ENCODE data around the gene HTR4. TPM values are rescaled to one million over a fixed set of nuclear protein-coding genes. Genes with fewer than 3 reads are reported as not detected.
"Not testable (repeated sequence)": the region's sequence is repeated elsewhere in the genome, so short reads cannot be mapped to it uniquely, and the experiment has no call there.

HTR4 gene
- polyA plus RNA-seq, 1 experiment: not detected

DNA sequence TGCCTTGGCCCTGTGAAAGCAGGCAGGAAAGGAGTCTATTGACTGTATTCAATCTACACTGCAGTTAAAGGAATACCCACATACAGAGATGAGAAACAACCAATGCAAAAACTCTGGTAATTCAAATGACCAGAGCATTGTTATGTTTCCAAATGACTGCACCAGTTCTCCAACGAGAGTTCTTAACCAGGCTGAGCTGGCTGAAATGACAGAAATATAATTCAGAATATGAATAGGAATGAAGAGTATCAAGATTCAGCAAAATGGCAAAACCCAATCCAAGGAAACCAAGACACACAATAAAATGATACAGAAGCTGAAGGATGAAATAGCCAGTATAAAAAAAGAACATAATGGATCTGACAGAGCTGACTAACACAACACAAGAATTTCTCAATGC lies 119.1 kb downstream of the HTR4 start:
- ChIA-PET CTCF (no interaction called here), POLR2A (no interaction called here)
- Histone ChIP-seq H3K27ac (ENCODE audit: low read depth, low read length) (no peak overlapping the region), H3K27me3 (ENCODE audit: control insufficient read depth, insufficient read depth, low read length) (no peaks in the 10 kb centered on the region), H3K4me3 (ENCODE audit: low read depth, low read length) (no peak overlapping the region), H3K9me3 (ENCODE audit: control insufficient read depth, insufficient read depth, low read length) (no peaks in the 10 kb centered on the region)
- DNase-seq (ENCODE audit: low read depth, low spot score): no peak
- TF ChIP-seq, protein P1, sequence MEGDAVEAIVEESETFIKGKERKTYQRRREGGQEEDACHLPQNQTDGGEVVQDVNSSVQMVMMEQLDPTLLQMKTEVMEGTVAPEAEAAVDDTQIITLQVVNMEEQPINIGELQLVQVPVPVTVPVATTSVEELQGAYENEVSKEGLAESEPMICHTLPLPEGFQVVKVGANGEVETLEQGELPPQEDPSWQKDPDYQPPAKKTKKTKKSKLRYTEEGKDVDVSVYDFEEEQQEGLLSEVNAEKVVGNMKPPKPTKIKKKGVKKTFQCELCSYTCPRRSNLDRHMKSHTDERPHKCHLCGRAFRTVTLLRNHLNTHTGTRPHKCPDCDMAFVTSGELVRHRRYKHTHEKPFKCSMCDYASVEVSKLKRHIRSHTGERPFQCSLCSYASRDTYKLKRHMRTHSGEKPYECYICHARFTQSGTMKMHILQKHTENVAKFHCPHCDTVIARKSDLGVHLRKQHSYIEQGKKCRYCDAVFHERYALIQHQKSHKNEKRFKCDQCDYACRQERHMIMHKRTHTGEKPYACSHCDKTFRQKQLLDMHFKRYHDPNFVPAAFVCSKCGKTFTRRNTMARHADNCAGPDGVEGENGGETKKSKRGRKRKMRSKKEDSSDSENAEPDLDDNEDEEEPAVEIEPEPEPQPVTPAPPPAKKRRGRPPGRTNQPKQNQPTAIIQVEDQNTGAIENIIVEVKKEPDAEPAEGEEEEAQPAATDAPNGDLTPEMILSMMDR (IDR thresholded peaks at IDR 0.05; ENCODE audit: low read depth, low read length): no peak

- TF ChIP-seq, protein P1 (IDR thresholded peaks at IDR 0.05; ENCODE audit: low read depth, low read length): no peak
- ChIA-PET CTCF (interaction anchor here (0.6 kb wide), 1 partner anchor 114 kb away, joined by 3 read pairs; no protein-coding TSS in a partner anchor), POLR2A (no interaction called here)
- DNase-seq (ENCODE audit: low read depth, low spot score): no peak
- Histone ChIP-seq H3K9me3 (ENCODE audit: control insufficient read depth, insufficient read depth, low read length) (no peaks in the 10 kb centered on the region), H3K27ac (ENCODE audit: low read depth, low read length) (no peak overlapping the region), H3K27me3 (ENCODE audit: control insufficient read depth, insufficient read depth, low read length) (no peaks in the 10 kb centered on the region), H3K4me3 (ENCODE audit: low read depth, low read length) (no peak overlapping the region)
Observed at GRCh38 chr5:148532969-148533670, 121.2 kb downstream of the HTR4 start.

GRCh38 chr5:148529450-148529849 lies 124.9 kb downstream of the HTR4 start:
- POLR2A ChIA-PET; H3K4me3 ChIP-seq (ENCODE audit: low read depth, low read length); H3K27ac ChIP-seq (ENCODE audit: low read depth, low read length); H3K27me3 ChIP-seq (ENCODE audit: control insufficient read depth, insufficient read depth, low read length); DNase-seq (ENCODE audit: low read depth, low spot score); H3K9me3 ChIP-seq (ENCODE audit: control insufficient read depth, insufficient read depth, low read length); CTCF ChIA-PET: not testable (repeated sequence)

- CTCF ChIA-PET: no interaction called here
Observed at GRCh38 chr5:148524721-148525120, 129.6 kb downstream of the HTR4 start.

GRCh38 chr5:148523139-148523538 lies 131.2 kb downstream of the HTR4 start:
- Histone ChIP-seq H3K27me3 (ENCODE audit: control insufficient read depth, insufficient read depth, low read length) (no peaks in the 10 kb centered on the region), H3K27ac (ENCODE audit: low read depth, low read length) (no peak overlapping the region), H3K4me3 (ENCODE audit: low read depth, low read length) (no peak overlapping the region), H3K9me3 (ENCODE audit: control insufficient read depth, insufficient read depth, low read length) (no peaks in the 10 kb centered on the region)
- no peak for DNase-seq (ENCODE audit: low read depth, low spot score)
- POLR2A ChIA-PET: no interaction called here
- TF ChIP-seq, protein P1 (IDR thresholded peaks at IDR 0.05; ENCODE audit: low read depth, low read length): no peak
- CTCF ChIA-PET: no interaction called here

More at GRCh38 chr5:148524721-148525120, 129.6 kb downstream of the HTR4 start:
- no peaks in the 10 kb centered on the region for H3K27me3 ChIP-seq (ENCODE audit: control insufficient read depth, insufficient read depth, low read length)
- no peak overlapping the region for H3K27ac ChIP-seq (ENCODE audit: low read depth, low read length)
- DNase-seq (ENCODE audit: low read depth, low spot score): no peak
- TF ChIP-seq, protein P1 (IDR thresholded peaks at IDR 0.05; ENCODE audit: low read depth, low read length): no peak
- no peak overlapping the region for H3K4me3 ChIP-seq (ENCODE audit: low read depth, low read length)
- POLR2A ChIA-PET: no interaction called here
- no peaks in the 10 kb centered on the region for H3K9me3 ChIP-seq (ENCODE audit: control insufficient read depth, insufficient read depth, low read length)
